ENCODE results near the gene THEMIS.

- TF ChIP-seq EZH2 (IDR thresholded peaks at IDR 0.05; ENCODE audit: low read depth, unreplicated experiment) (no peak), EZH2phosphoT487 (IDR thresholded peaks at IDR 0.05; ENCODE audit: unreplicated experiment) (no peak), POLR2AphosphoS5 (IDR thresholded peaks at IDR 0.05; ENCODE audit: low read depth) (no peak), JUNB (IDR thresholded peaks at IDR 0.05; ENCODE audit: unreplicated experiment) (no peak), REST (IDR thresholded peaks at IDR 0.05; ENCODE audit: unreplicated experiment) (no peak), STAT1 (IDR thresholded peaks at IDR 0.05; ENCODE audit: unreplicated experiment) (no peak), ZNF114 (CRISPR knock-in tag; IDR thresholded peaks at IDR 0.05) (no peak), ZNF331 (CRISPR knock-in tag; IDR thresholded peaks at IDR 0.05; ENCODE audit: low read depth) (no peak), ZNF462 (CRISPR knock-in tag; IDR thresholded peaks at IDR 0.05) (no peak)
- TF ChIP-seq, protein P1, sequence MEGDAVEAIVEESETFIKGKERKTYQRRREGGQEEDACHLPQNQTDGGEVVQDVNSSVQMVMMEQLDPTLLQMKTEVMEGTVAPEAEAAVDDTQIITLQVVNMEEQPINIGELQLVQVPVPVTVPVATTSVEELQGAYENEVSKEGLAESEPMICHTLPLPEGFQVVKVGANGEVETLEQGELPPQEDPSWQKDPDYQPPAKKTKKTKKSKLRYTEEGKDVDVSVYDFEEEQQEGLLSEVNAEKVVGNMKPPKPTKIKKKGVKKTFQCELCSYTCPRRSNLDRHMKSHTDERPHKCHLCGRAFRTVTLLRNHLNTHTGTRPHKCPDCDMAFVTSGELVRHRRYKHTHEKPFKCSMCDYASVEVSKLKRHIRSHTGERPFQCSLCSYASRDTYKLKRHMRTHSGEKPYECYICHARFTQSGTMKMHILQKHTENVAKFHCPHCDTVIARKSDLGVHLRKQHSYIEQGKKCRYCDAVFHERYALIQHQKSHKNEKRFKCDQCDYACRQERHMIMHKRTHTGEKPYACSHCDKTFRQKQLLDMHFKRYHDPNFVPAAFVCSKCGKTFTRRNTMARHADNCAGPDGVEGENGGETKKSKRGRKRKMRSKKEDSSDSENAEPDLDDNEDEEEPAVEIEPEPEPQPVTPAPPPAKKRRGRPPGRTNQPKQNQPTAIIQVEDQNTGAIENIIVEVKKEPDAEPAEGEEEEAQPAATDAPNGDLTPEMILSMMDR (conservative IDR thresholded peaks at IDR 0.05; ENCODE audit: low read depth in 2 of 2): no peak
- TF ChIP-seq, protein P2, sequence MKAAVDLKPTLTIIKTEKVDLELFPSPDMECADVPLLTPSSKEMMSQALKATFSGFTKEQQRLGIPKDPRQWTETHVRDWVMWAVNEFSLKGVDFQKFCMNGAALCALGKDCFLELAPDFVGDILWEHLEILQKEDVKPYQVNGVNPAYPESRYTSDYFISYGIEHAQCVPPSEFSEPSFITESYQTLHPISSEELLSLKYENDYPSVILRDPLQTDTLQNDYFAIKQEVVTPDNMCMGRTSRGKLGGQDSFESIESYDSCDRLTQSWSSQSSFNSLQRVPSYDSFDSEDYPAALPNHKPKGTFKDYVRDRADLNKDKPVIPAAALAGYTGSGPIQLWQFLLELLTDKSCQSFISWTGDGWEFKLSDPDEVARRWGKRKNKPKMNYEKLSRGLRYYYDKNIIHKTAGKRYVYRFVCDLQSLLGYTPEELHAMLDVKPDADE (IDR thresholded peaks at IDR 0.05): no peak
These were observed 32.3 kb upstream of the THEMIS start for GRCh38 chr6:127933137-127933536.
